HT-29 (cell line): ENCODE results near the gene P2RX4. TPM values are rescaled to one million over a fixed set of nuclear protein-coding genes. Genes with fewer than 3 reads are reported as not detected.
"Not testable (repeated sequence)": the region's sequence is repeated elsewhere in the genome, so short reads cannot be mapped to it uniquely, and the experiment has no call there.

Experiments used
- DNase-seq: peaks from one replicate; pipeline ENCODE4 v3.0.0-alpha.2; 2015; ENCODE audit warnings: low spot score
- total RNA-seq: library from RNA; depleted of rRNA; stranded (reverse); fragments of >200 nt; shearing (Covaris generic); gene quantifications from 2 replicates; pipeline ENCODE4 v1.2.3, GENCODE V29; 2014

The P2RX4 gene
- total RNA-seq, 1 experiment from 2014 or later = 11.2 TPM

GRCh38 chr12:121240484-121241101, 30.7 kb downstream of the P2RX4 start:
- no peak for DNase-seq

- DNase-seq = no peak
Observed at GRCh38 chr12:121241156-121241970, 31.4 kb downstream of the P2RX4 start.

GRCh38 chr12:121245031-121245430, 35.1 kb downstream of the P2RX4 start:
- DNase-seq = no peak

- no peak for DNase-seq
Observed at GRCh38 chr12:121245951-121246350, 36.0 kb downstream of the P2RX4 start.

- DNase-seq = no peak
Observed at GRCh38 chr12:121246893-121247557, 37.1 kb downstream of the P2RX4 start.

GRCh38 chr12:121248622-121249021, 38.7 kb downstream of the P2RX4 start:
- no peak for DNase-seq

- DNase-seq = no peak
Observed at GRCh38 chr12:121250359-121250758, 40.4 kb downstream of the P2RX4 start.

- DNase-seq = no peak
Observed at GRCh38 chr12:121251838-121252237, 41.9 kb downstream of the P2RX4 start.

- DNase-seq = no peak
Observed at GRCh38 chr12:121252712-121253345, 42.9 kb downstream of the P2RX4 start.

GRCh38 chr12:121253638-121254335, 43.9 kb downstream of the P2RX4 start:
- no peak for DNase-seq

- no peak for DNase-seq
Observed at GRCh38 chr12:121255433-121255832, 45.5 kb downstream of the P2RX4 start.

- DNase-seq = not testable (repeated sequence)
Observed at GRCh38 chr12:121257704-121258449, 47.9 kb downstream of the P2RX4 start.

- no peak for DNase-seq
Observed at GRCh38 chr12:121259074-121259473, 49.1 kb downstream of the P2RX4 start.

GRCh38 chr12:121260091-121260490, 50.2 kb downstream of the P2RX4 start:
- no peak for DNase-seq

- DNase-seq = no peak
Observed at GRCh38 chr12:121261398-121261797, 51.5 kb downstream of the P2RX4 start.

- DNase-seq = no peak
Observed at GRCh38 chr12:121263206-121263935, 53.4 kb downstream of the P2RX4 start.

- DNase-seq = no peak
Observed at GRCh38 chr12:121264135-121264534, 54.2 kb downstream of the P2RX4 start.

GRCh38 chr12:121264951-121265515, 55.1 kb downstream of the P2RX4 start:
- DNase-seq = no peak

- DNase-seq = no peak
Observed at GRCh38 chr12:121267822-121268221, 57.9 kb downstream of the P2RX4 start.
